GM12878 (cell line): Measurements from ENCODE around the gene C17orf107. TPM values are rescaled to one million over a fixed set of nuclear protein-coding genes. Genes with fewer than 3 reads are reported as not detected.

Experiments
- ATAC-seq: fragments of 200-7000 bp; cut with Tn5 transposase; 3 replicates; pipeline ENCODE4 v1.9.1; 2020; ENCODE audit warnings: mild to moderate bottlenecking, moderate library complexity
- BruUV-seq: library from RNA; stranded (reverse); fragments of 400-500 nt; replicated peaks from 2 replicates; lab custom pipeline; 2021; lab: Mats Ljungman, UMichigan
- CTCF ChIA-PET: fragments of 300-600 bp; sonication (Branson Sonifier 250); formaldehyde crosslinking; extraction: SDS; loops from one replicate; lab custom pipeline; 2021; ENCODE audit warnings: inconsistent platforms; lab: Yijun Ruan, JAX
- POLR2A ChIA-PET: fragments of 350-600 bp; formaldehyde crosslinking; extraction: SDS; loops from one replicate; lab custom pipeline; 2021; ENCODE audit warnings: inconsistent platforms; lab: Charles Lee
- RAD21 ChIA-PET: fragments of 300-600 bp; sonication (Branson Sonifier 250); formaldehyde crosslinking; loops from one replicate; lab custom pipeline; 2023; ENCODE audit warnings: antibody characterized with exemption; ENCODE audit not compliant: unreplicated experiment; lab: Charles Lee
- SMC1A ChIA-PET: fragments of 300-600 bp; sonication (Branson Sonifier 250); formaldehyde crosslinking; loops from one replicate; lab custom pipeline; 2023; ENCODE audit not compliant: unreplicated experiment, uncharacterized antibody; lab: Charles Lee
- DNase-seq: peaks from one replicate; pipeline ENCODE4 v3.0.0-alpha.2; 2011; ENCODE audit warnings: low read depth, low spot score
- FAIRE-seq: peaks from 3 replicates; lab custom pipeline; 2011; peaks lifted over from hg19 to GRCh38; lab: Jason Lieb, UNC
- H2AFZ ChIP-seq: 2 replicates; pipeline ENCODE4 v1.6.0; 2011; ENCODE audit warnings: low read depth, low read length, control low read depth; ENCODE audit not compliant: control insufficient read depth
- H3K27ac ChIP-seq: 2 replicates; pipeline ENCODE4 v1.5.1; 2011; ENCODE audit warnings: control low read depth; ENCODE audit not compliant: control insufficient read depth, insufficient read depth
- H3K27me3 ChIP-seq, 2 experiments: replicated peaks in 1 of 2; 2 replicates each; pipeline versions ENCODE4 v1.6.0 to v1.6.1; 2011; ENCODE audit warnings: low read length in 1 of 2; ENCODE audit not compliant: control insufficient read depth in 2 of 2, insufficient read depth in 2 of 2
- H3K36me3 ChIP-seq, 2 experiments: 2 replicates each; pipeline ENCODE4 v1.5.1; 2011; ENCODE audit warnings: low read length in 1 of 2; ENCODE audit not compliant: control insufficient read depth in 2 of 2, insufficient read depth in 2 of 2
- H3K4me1 ChIP-seq: 2 replicates; pipeline ENCODE4 v1.6.1; 2011; ENCODE audit warnings: mild to moderate bottlenecking, low read length, moderate library complexity, mixed read lengths; ENCODE audit not compliant: control insufficient read depth, insufficient read depth
- H3K4me2 ChIP-seq: 2 replicates; pipeline ENCODE4 v1.6.0; 2011; ENCODE audit warnings: control low read depth; ENCODE audit not compliant: control insufficient read depth, insufficient read depth
- H3K4me3 ChIP-seq: fragments of 200-600 bp; sonication (generic); 2 replicates; pipeline ENCODE4 v1.5.1; 2016
- H3K79me2 ChIP-seq: 2 replicates; pipeline ENCODE4 v1.6.0; 2011; ENCODE audit warnings: low read length; ENCODE audit not compliant: control insufficient read depth, insufficient read depth
- H3K9ac ChIP-seq: 2 replicates; pipeline ENCODE4 v1.8.0; 2011; ENCODE audit warnings: low read length, control low read depth, mixed read lengths; ENCODE audit not compliant: control insufficient read depth, insufficient read depth
- H3K9me3 ChIP-seq: replicated peaks from 3 replicates; pipeline ENCODE4 v1.5.1; 2011; ENCODE audit warnings: mild to moderate bottlenecking, low read length; ENCODE audit not compliant: control insufficient read depth, insufficient read depth
- H4K20me1 ChIP-seq: 2 replicates; pipeline ENCODE4 v1.6.0; 2011; ENCODE audit not compliant: control insufficient read depth, insufficient read depth
- ATF3 ChIP-seq: IDR thresholded peaks from 2 replicates; pipeline ENCODE4 v1.6.1; 2011; ENCODE audit warnings: low read depth, mild to moderate bottlenecking, low read length, moderate library complexity, borderline replicate concordance; ENCODE audit errors: extremely low read depth
- ATF7 ChIP-seq: fragments of 450-650 bp; IDR thresholded peaks from 2 replicates; pipeline ENCODE4 v1.6.1; 2016; ENCODE audit warnings: low read depth, mild to moderate bottlenecking
- CREB1 ChIP-seq: IDR thresholded peaks from 2 replicates; pipeline ENCODE4 v1.6.1; 2012; ENCODE audit warnings: low read depth, mild to moderate bottlenecking, inconsistent platforms
- ESRRA ChIP-seq: IDR thresholded peaks from 2 replicates; pipeline ENCODE4 v1.6.1; 2012; ENCODE audit warnings: mild to moderate bottlenecking, low read length, improper control_type of control experiment
- HSF1 ChIP-seq: fragments of 150-350 bp; IDR thresholded peaks from 2 replicates; pipeline ENCODE4 v1.6.1; 2014; ENCODE audit warnings: mild to moderate bottlenecking, low read depth, low read length
- IKZF1 ChIP-seq: fragments of 450-650 bp; conservative IDR thresholded peaks from 2 replicates; pipeline ENCODE4 v1.6.1; 2017; ENCODE audit warnings: antibody characterized with exemption, mild to moderate bottlenecking
- PAX5 ChIP-seq: IDR thresholded peaks from 2 replicates; pipeline ENCODE4 v1.6.1; 2011; ENCODE audit warnings: low read depth, low read length, borderline replicate concordance
- POLR2AphosphoS5 ChIP-seq: IDR thresholded peaks from 2 replicates; pipeline ENCODE4 v1.6.1; 2011; ENCODE audit warnings: mild to moderate bottlenecking, low read length, inconsistent platforms
- RCOR1 ChIP-seq: conservative IDR thresholded peaks from 2 replicates; pipeline ENCODE4 v1.6.1; 2012; ENCODE audit warnings: low read depth, low read length, improper control_type of control experiment
- SMAD1 ChIP-seq: fragments of 450-650 bp; IDR thresholded peaks from 2 replicates; pipeline ENCODE4 v1.6.1; 2018; ENCODE audit warnings: mild to moderate bottlenecking, low read depth; ENCODE audit not compliant: partially characterized antibody
- SMC3 ChIP-seq: IDR thresholded peaks from 2 replicates; pipeline ENCODE4 v1.6.1; 2011; ENCODE audit warnings: low read length, improper control_type of control experiment, borderline replicate concordance
- SUPT20H ChIP-seq: IDR thresholded peaks from 2 replicates; pipeline ENCODE4 v1.6.1; 2011; ENCODE audit warnings: low read depth, mild to moderate bottlenecking, low read length, moderate library complexity, borderline replicate concordance; ENCODE audit not compliant: control insufficient read depth
- TAF1 ChIP-seq: IDR thresholded peaks from 2 replicates; pipeline ENCODE4 v1.6.1; 2011; ENCODE audit warnings: mild to moderate bottlenecking, low read depth, low read length, borderline replicate concordance
- ZBTB33 ChIP-seq: fragments of 450-650 bp; IDR thresholded peaks from 2 replicates; pipeline ENCODE4 v1.6.1; 2017; ENCODE audit warnings: mild to moderate bottlenecking
- ZNF274 ChIP-seq: IDR thresholded peaks from one replicate; pipeline ENCODE4 v1.8.0; 2011; ENCODE audit not compliant: insufficient read length, insufficient read depth
- ZZZ3 ChIP-seq: IDR thresholded peaks from 2 replicates; pipeline ENCODE4 v1.6.1; 2011; ENCODE audit warnings: low read depth; ENCODE audit not compliant: control insufficient read depth, insufficient read length
- WGBS: methylation state at CpG from one replicate; pipeline ENCODE4 v1.1.6; 2016; ENCODE audit warnings: low lambda C conversion rate; ENCODE audit not compliant: insufficient replicate concordance, insufficient coverage; ENCODE audit errors: missing lambda C conversion rate; 5-methylcytosine and 5-hydroxymethylcytosine counted together
- in situ Hi-C: fragments of 300-500 bp; cut with MboI; formaldehyde crosslinking; loops from 9 replicates; pipeline ENCODE4 v1.14.3; 2018; ENCODE audit warnings: mixed read lengths
- intact Hi-C: fragments of 100-400 bp; cut with micrococcal nuclease; formaldehyde crosslinking; loops from one replicate; pipeline ENCODE4 v1.14.2; 2022; ENCODE audit not compliant: unreplicated experiment
- polyA plus RNA-seq, 11 experiments: library from polyadenylated mRNA; depleted of rRNA in 4 of 11; unstranded in 6 of 11; stranded (reverse) in 5 of 11; fragments of >200 nt; fragmentation: Nextera tagmentation in 4 of 11; fragmentation: Illumina TruSeq in 1 of 11; extraction: Ambion mirVana in 4 of 11; extraction: Trizol in 1 of 11; gene quantifications; 1 replicate in 1 of 11; 2 replicates in 10 of 11; pipeline versions ENCODE4 v1.2.1 to v1.2.3, GENCODE V29; 2011 to 2016; ENCODE audit warnings: inconsistent platforms in 2 of 11, missing spikeins in 2 of 11, low read depth in 1 of 11
- total RNA-seq, 4 experiments: library from RNA; depleted of rRNA in 3 of 4; stranded (reverse); fragments of >200 nt in 3 of 4; fragmentation: Illumina TruSeq in 1 of 4; extraction: Trizol in 1 of 4; gene quantifications; 2 replicates each; pipeline versions ENCODE4 v1.2.1 to v1.2.3, GENCODE V29; 2013 to 2021
- TF ChIP-seq, protein P1 (sequence below): IDR thresholded peaks from 2 replicates; pipeline ENCODE4 v1.6.1; 2011; ENCODE audit warnings: borderline replicate concordance, low read depth, mild to moderate bottlenecking, moderate library complexity, low read length; ENCODE audit not compliant: insufficient read depth, poor library complexity, severe bottlenecking

The C17orf107 gene
- total and polyA plus RNA-seq, 10 of the 15 experiments (the other 5 are each of a cell fraction or from before 2014, with no cell fraction given) = 0.05 to 0.46 (median 0.11) TPM; not detected in 3

- Histone ChIP-seq H3K9me3 (no peaks in the 10 kb centered on the region; the same call in 2 of the 3 replicates), H3K4me1 (peaks cover 10% of the 10 kb centered on the region; the same call in 1 of the 2 replicates), H3K27ac (no peak overlapping the region), H2AFZ (no peak overlapping the region), H3K36me3 (peaks cover 3 to 20% of the 10 kb centered on the region in 2 experiments; a peak in 3 of 4 replicates), H3K9ac (no peak overlapping the region), H3K27me3 (no peaks in the 10 kb centered on the region), H3K4me3 (no peak overlapping the region), H3K79me2 (no peaks in the 10 kb centered on the region), H3K4me2 (no peak overlapping the region), H4K20me1 (no peaks in the 10 kb centered on the region)
- DNase-seq (no peak), FAIRE-seq (no peak), ATAC-seq (no peak)
- in situ Hi-C loops = no loop called here
- TF ChIP-seq, protein P1, sequence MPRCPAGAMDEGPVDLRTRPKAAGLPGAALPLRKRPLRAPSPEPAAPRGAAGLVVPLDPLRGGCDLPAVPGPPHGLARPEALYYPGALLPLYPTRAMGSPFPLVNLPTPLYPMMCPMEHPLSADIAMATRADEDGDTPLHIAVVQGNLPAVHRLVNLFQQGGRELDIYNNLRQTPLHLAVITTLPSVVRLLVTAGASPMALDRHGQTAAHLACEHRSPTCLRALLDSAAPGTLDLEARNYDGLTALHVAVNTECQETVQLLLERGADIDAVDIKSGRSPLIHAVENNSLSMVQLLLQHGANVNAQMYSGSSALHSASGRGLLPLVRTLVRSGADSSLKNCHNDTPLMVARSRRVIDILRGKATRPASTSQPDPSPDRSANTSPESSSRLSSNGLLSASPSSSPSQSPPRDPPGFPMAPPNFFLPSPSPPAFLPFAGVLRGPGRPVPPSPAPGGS = no peak
- TF ChIP-seq TAF1 (no peak), SUPT20H (no peak), POLR2AphosphoS5 (no peak), ESRRA (no peak), ATF7 (no peak), ZBTB33 (no peak), ATF3 (no peak), SMAD1 (no peak), ZZZ3 (no peak), IKZF1 (no peak), CREB1 (no peak), HSF1 (no peak), PAX5 (no peak), RCOR1 (no peak), SMC3 (no peak), ZNF274 (no peak)
- intact Hi-C loops = no loop called here
- ChIA-PET POLR2A (no interaction called here), CTCF (no interaction called here), RAD21 (no interaction called here), SMC1A (no interaction called here)
- TSS peak; percentile 70 for BruUV-seq
- 92% methylated on average over 27 of the region's 27 CpGs for WGBS
Observed at GRCh38 chr17:4895657-4896331, 3.5 kb upstream of the C17orf107 start.
